Spleen (tissue), 11 donors: ENCODE data around the gene VAV2. TPM values are rescaled to one million over a fixed set of nuclear protein-coding genes. Genes with fewer than 3 reads are reported as not detected.

Experiments used
- DNase-seq: peaks from one replicate; pipeline ENCODE4 v3.0.0-alpha.2; 2020
- H3K27ac ChIP-seq, 8 donors: fragments of 200-600 bp; sonication (generic) in 7 of 8; 1 replicate in 4 of 8; 2 replicates in 4 of 8; pipeline versions ENCODE4 v1.5.0 to v1.8.0; 2016 to 2021; ENCODE audit warnings: inconsistent platforms in 4 of 8, mild to moderate bottlenecking in 4 of 8, moderate library complexity in 1 of 8
- H3K27me3 ChIP-seq, 7 donors: fragments of 200-600 bp; sonication (generic) in 6 of 7; replicated peaks in 1 of 7; 1 replicate in 4 of 7; 2 replicates in 3 of 7; pipeline versions ENCODE4 v1.5.0 to v1.8.0; 2016 to 2021; ENCODE audit warnings: inconsistent platforms in 3 of 7, mild to moderate bottlenecking in 1 of 7
- H3K36me3 ChIP-seq, 6 donors: fragments of 200-600 bp; sonication (generic) in 5 of 6; 1 replicate in 4 of 6; 2 replicates in 2 of 6; pipeline versions ENCODE4 v1.5.0 to v1.8.0; 2016 to 2021; ENCODE audit warnings: inconsistent platforms in 2 of 6
- H3K4me1 ChIP-seq, 6 donors: fragments of 200-600 bp; sonication (generic) in 5 of 6; 1 replicate in 3 of 6; 2 replicates in 3 of 6; pipeline versions ENCODE4 v1.5.0 to v1.8.0; 2016 to 2021; ENCODE audit warnings: inconsistent platforms in 3 of 6
- H3K4me3 ChIP-seq, 8 donors: fragments of 200-600 bp; sonication (generic) in 7 of 8; 1 replicate in 4 of 8; 2 replicates in 4 of 8; pipeline versions ENCODE4 v1.5.0 to v1.8.0; 2016 to 2021; ENCODE audit warnings: inconsistent platforms in 4 of 8, mild to moderate bottlenecking in 4 of 8, moderate library complexity in 2 of 8
- H3K9me3 ChIP-seq, 8 donors: fragments of 200-600 bp; sonication (generic) in 7 of 8; 1 replicate in 4 of 8; 2 replicates in 4 of 8; pipeline versions ENCODE4 v1.5.0 to v1.8.0; 2016 to 2021; ENCODE audit warnings: inconsistent platforms in 4 of 8
- CTCF ChIP-seq, 11 experiments: fragments of 200-600 bp in 7 of 11; fragments of 450-650 bp in 4 of 11; sonication (generic) in 4 of 11; IDR thresholded peaks in 8 of 11; conservative IDR thresholded peaks in 3 of 11; 1 replicate in 7 of 11; 2 replicates in 4 of 11; pipeline versions ENCODE4 v1.4.0 to v1.8.0; 2016 to 2021; ENCODE audit warnings: antibody characterized with exemption in 11 of 11, inconsistent platforms in 4 of 11, mild to moderate bottlenecking in 1 of 11
- POLR2A ChIP-seq, 3 donors: fragments of 450-650 bp; IDR thresholded peaks; one replicate each; pipeline ENCODE4 v1.5.1; 2017; ENCODE audit warnings: antibody characterized with exemption in 3 of 3, mild to moderate bottlenecking in 1 of 3
- POLR2AphosphoS5 ChIP-seq, 3 donors: sonication (generic); formaldehyde crosslinking; IDR thresholded peaks; one replicate each; pipeline ENCODE4 v1.5.1; 2017; ENCODE audit warnings: antibody characterized with exemption in 3 of 3
- WGBS, 5 donors: extraction: QIAGEN DNeasy Blood & Tissue Kit in 3 of 5; methylation state at CpG; one replicate each; pipeline versions ENCODE4 v1.1.5 to v1.1.7; 2013 to 2018; 5-methylcytosine and 5-hydroxymethylcytosine counted together
- intact Hi-C: fragments of 100-400 bp; cut with DNase I; formaldehyde crosslinking; loops from one replicate; pipeline ENCODE4 v1.15.0; 2023; ENCODE audit warnings: low total_unique reads
- polyA plus RNA-seq, 3 donors: library from polyadenylated mRNA; stranded (reverse); fragments of 200-250 nt; gene quantifications; one replicate each; pipeline ENCODE4 v1.2.1, GENCODE V29; 2013
- total RNA-seq, 7 donors: library from RNA; depleted of rRNA in 3 of 7; stranded (reverse); fragments of >200 nt in 3 of 7; fragmentation: NEBNext Ultra II Directional in 4 of 7; extraction: Animal tissue kit (Norgen Biotek cat#: 25700) in 4 of 7; gene quantifications; one replicate each; pipeline versions ENCODE4 v1.1.0 to v1.2.1, GENCODE V29; 2016 to 2021
- donor health status: healthy with polysubstance abuse.
- donor health status: DM: no; HTN: no; CAD: no; lungs with moderate emphysema.
- donor health status: DM: no; HTN: no; CAD: no.
- donor health status: Bipolar disorder and iron deficiency.
- donor health status: healthy.
- donor health status: DM: no; HTN: no; CAD: no.
- donor health status: DM: yes; HTN: yes; CAD: no.

The VAV2 gene
- total and polyA plus RNA-seq, 10 donors, result 14.2 to 39.2 (median 23.3) TPM

- Histone ChIP-seq H3K36me3 (peaks cover 0 to 5% (median 0%) of the 10 kb centered on the region in 6 donors), H3K27ac (peak overlapping the region in 6 of 8 donors; percentile 9 to 46 (median 41)), H3K4me1 (peaks cover 21 to 82% (median 55%) of the 10 kb centered on the region in 6 donors), H3K4me3 (no peak overlapping the region), H3K27me3 (peaks cover 0 to 14% (median 0%) of the 10 kb centered on the region in 7 donors), H3K9me3 (no peaks in the 10 kb centered on the region)
- DNase-seq, result peak; percentile 66
- WGBS, 5 donors, result 71 to 91% (median 83%) methylated on average over 7 to 8 of the region's 8 CpGs
- TF ChIP-seq POLR2AphosphoS5 (IDR thresholded peaks at IDR 0.05), result no peak
- no peak for TF ChIP-seq POLR2A (IDR thresholded peaks at IDR 0.05)
- TF ChIP-seq CTCF (IDR thresholded peaks at IDR 0.05 in 8 of 11, conservative IDR thresholded peaks at IDR 0.05 in 3 of 11), result no peak
- intact Hi-C loops, result no loop called here
Observed at GRCh38 chr9:133951265-133951664, 40.9 kb downstream of the VAV2 start.

- Histone ChIP-seq H3K27me3 (peaks cover 0 to 11% (median 0%) of the 10 kb centered on the region in 7 donors), H3K27ac (peak overlapping the region in 6 of 8 donors; percentile 9 to 46 (median 41)), H3K9me3 (no peaks in the 10 kb centered on the region), H3K4me1 (peaks cover 21 to 82% (median 55%) of the 10 kb centered on the region in 6 donors), H3K4me3 (no peak overlapping the region), H3K36me3 (peaks cover 0 to 5% (median 0%) of the 10 kb centered on the region in 6 donors)
- no peak for TF ChIP-seq CTCF (IDR thresholded peaks at IDR 0.05 in 8 of 11, conservative IDR thresholded peaks at IDR 0.05 in 3 of 11)
- no peak for TF ChIP-seq POLR2A (IDR thresholded peaks at IDR 0.05)
- intact Hi-C loops, result no loop called here
- DNase-seq, result peak; percentile 42
- 60 to 84% (median 72%) methylated on average over 25 of the region's 25 CpGs for WGBS, 5 donors
Observed at GRCh38 chr9:133950629-133951111, 41.5 kb downstream of the VAV2 start.

- peaks cover 26 to 85% (median 59%) of the 10 kb centered on the region in 6 donors for H3K4me1 ChIP-seq
- peak overlapping the region in 4 of 8 donors; percentile 13 to 46 (median 44) for H3K27ac ChIP-seq
- no peak overlapping the region for H3K4me3 ChIP-seq
- H3K27me3 ChIP-seq, result peaks cover 0 to 11% (median 0%) of the 10 kb centered on the region in 7 donors
- no peaks in the 10 kb centered on the region for H3K9me3 ChIP-seq
- H3K36me3 ChIP-seq, result peaks cover 0 to 5% (median 0%) of the 10 kb centered on the region in 6 donors
- TF ChIP-seq CTCF (IDR thresholded peaks at IDR 0.05 in 8 of 11, conservative IDR thresholded peaks at IDR 0.05 in 3 of 11) (no peak), POLR2AphosphoS5 (IDR thresholded peaks at IDR 0.05) (no peak), POLR2A (IDR thresholded peaks at IDR 0.05) (no peak)
- WGBS, 5 donors, result 80 to 88% (median 83%) methylated on average over 11 to 13 of the region's 13 CpGs
- DNase-seq, result peak; percentile 46
- intact Hi-C loops, result no loop called here
Observed at GRCh38 chr9:133950192-133950591, 41.9 kb downstream of the VAV2 start.

GRCh38 chr9:133949486-133950061, 42.5 kb downstream of the VAV2 start:
- H3K27me3 ChIP-seq, result peaks cover 0 to 11% (median 0%) of the 10 kb centered on the region in 7 donors
- H3K4me3 ChIP-seq, result no peak overlapping the region
- DNase-seq, result peak; percentile 56
- H3K27ac ChIP-seq, result no peak overlapping the region
- 90 to 95% (median 91%) methylated on average over 10 to 14 of the region's 14 CpGs for WGBS, 5 donors
- intact Hi-C loops, result no loop called here
- peaks cover 0 to 5% (median 0%) of the 10 kb centered on the region in 6 donors for H3K36me3 ChIP-seq
- H3K9me3 ChIP-seq, result no peaks in the 10 kb centered on the region
- H3K4me1 ChIP-seq, result peaks cover 26 to 85% (median 59%) of the 10 kb centered on the region in 6 donors
- no peak for TF ChIP-seq POLR2AphosphoS5 (IDR thresholded peaks at IDR 0.05)
